DND-41 (cell line): ENCODE measurements around the gene SIDT2.

Experiments used
- ATAC-seq: fragments of 200-7000 bp; cut with Tn5 transposase; 3 replicates; pipeline ENCODE4 v1.9.1; 2021; ENCODE audit warnings: low read depth; ENCODE audit not compliant: insufficient read depth
- DNase-seq: peaks from one replicate; pipeline ENCODE4 v3.0.0-alpha.2; 2020
- H2AFZ ChIP-seq: 2 replicates; pipeline ENCODE4 v1.6.0; 2012; ENCODE audit warnings: low read depth, low read length
- H3K27ac ChIP-seq: 2 replicates; pipeline ENCODE4 v1.5.1; 2012; ENCODE audit warnings: low read length, inconsistent platforms
- H3K27me3 ChIP-seq: fragments of 200-600 bp; sonication (generic); 2 replicates; pipeline ENCODE4 v1.6.0; 2012; ENCODE audit warnings: low read length, mild to moderate bottlenecking, inconsistent platforms; ENCODE audit not compliant: insufficient read depth, poor library complexity
- H3K36me3 ChIP-seq: 2 replicates; pipeline ENCODE4 v1.5.1; 2012; ENCODE audit warnings: low read length, inconsistent platforms; ENCODE audit not compliant: insufficient read depth
- H3K4me1 ChIP-seq: 2 replicates; pipeline ENCODE4 v1.5.1; 2012; ENCODE audit warnings: mild to moderate bottlenecking, low read length; ENCODE audit not compliant: insufficient read depth
- H3K4me2 ChIP-seq: 2 replicates; pipeline ENCODE4 v1.6.0; 2012; ENCODE audit warnings: mild to moderate bottlenecking, moderate library complexity, low read length, inconsistent platforms; ENCODE audit not compliant: insufficient read depth
- H3K4me3 ChIP-seq, 2 experiments: fragments of 200-600 bp in 1 of 2; shearing (Covaris generic) in 1 of 2; 2 replicates each; pipeline ENCODE4 v1.5.1; 2012 to 2016; ENCODE audit warnings: inconsistent platforms in 2 of 2, low read length in 2 of 2, mild to moderate bottlenecking in 2 of 2, low read depth in 1 of 2, moderate library complexity in 1 of 2
- H3K79me2 ChIP-seq: 2 replicates; pipeline ENCODE4 v1.6.0; 2012; ENCODE audit warnings: low read length, inconsistent platforms; ENCODE audit not compliant: insufficient read depth
- H3K9ac ChIP-seq: 2 replicates; pipeline ENCODE4 v1.6.0; 2012; ENCODE audit warnings: low read depth, mild to moderate bottlenecking, inconsistent platforms, low read length, moderate library complexity
- H3K9me3 ChIP-seq: 2 replicates; pipeline ENCODE4 v1.5.1; 2012; ENCODE audit warnings: low read length, moderate library complexity, mild to moderate bottlenecking, inconsistent platforms; ENCODE audit not compliant: insufficient read depth, severe bottlenecking
- H4K20me1 ChIP-seq: 2 replicates; pipeline ENCODE4 v1.6.0; 2012; ENCODE audit warnings: low read length; ENCODE audit not compliant: insufficient read depth
- EZH2 ChIP-seq: IDR thresholded peaks from 3 replicates; pipeline ENCODE4 v1.6.1; 2012; ENCODE audit warnings: borderline replicate concordance, low read depth, mild to moderate bottlenecking, moderate library complexity, low read length, inconsistent platforms; ENCODE audit not compliant: severe bottlenecking
- TF ChIP-seq, protein P1 (sequence below): IDR thresholded peaks from 2 replicates; pipeline ENCODE4 v1.5.1; 2012; ENCODE audit warnings: borderline replicate concordance, low read length, moderate library complexity, mild to moderate bottlenecking; ENCODE audit not compliant: poor library complexity, severe bottlenecking; ENCODE audit errors: extremely low read depth

SIDT2 gene

GRCh38 chr11:117183724-117184349 lies 5.3 kb downstream of the SIDT2 start:
- DNase-seq = no peak
- Histone ChIP-seq H2AFZ (no peak overlapping the region), H3K4me2 (no peak overlapping the region), H3K36me3 (peaks cover 17% of the 10 kb centered on the region), H3K27ac (no peak overlapping the region), H3K9ac (no peak overlapping the region), H4K20me1 (peaks cover 7% of the 10 kb centered on the region; the same call in 1 of the 2 replicates), H3K4me3 (no peak overlapping the region), H3K27me3 (no peaks in the 10 kb centered on the region), H3K79me2 (no peaks in the 10 kb centered on the region), H3K9me3 (no peaks in the 10 kb centered on the region), H3K4me1 (peaks cover 28% of the 10 kb centered on the region)
- no peak for ATAC-seq
- TF ChIP-seq EZH2 = no peak
- TF ChIP-seq, protein P1, sequence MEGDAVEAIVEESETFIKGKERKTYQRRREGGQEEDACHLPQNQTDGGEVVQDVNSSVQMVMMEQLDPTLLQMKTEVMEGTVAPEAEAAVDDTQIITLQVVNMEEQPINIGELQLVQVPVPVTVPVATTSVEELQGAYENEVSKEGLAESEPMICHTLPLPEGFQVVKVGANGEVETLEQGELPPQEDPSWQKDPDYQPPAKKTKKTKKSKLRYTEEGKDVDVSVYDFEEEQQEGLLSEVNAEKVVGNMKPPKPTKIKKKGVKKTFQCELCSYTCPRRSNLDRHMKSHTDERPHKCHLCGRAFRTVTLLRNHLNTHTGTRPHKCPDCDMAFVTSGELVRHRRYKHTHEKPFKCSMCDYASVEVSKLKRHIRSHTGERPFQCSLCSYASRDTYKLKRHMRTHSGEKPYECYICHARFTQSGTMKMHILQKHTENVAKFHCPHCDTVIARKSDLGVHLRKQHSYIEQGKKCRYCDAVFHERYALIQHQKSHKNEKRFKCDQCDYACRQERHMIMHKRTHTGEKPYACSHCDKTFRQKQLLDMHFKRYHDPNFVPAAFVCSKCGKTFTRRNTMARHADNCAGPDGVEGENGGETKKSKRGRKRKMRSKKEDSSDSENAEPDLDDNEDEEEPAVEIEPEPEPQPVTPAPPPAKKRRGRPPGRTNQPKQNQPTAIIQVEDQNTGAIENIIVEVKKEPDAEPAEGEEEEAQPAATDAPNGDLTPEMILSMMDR = no peak

- no peak overlapping the region for H3K27ac ChIP-seq
- H3K27me3 ChIP-seq = no peaks in the 10 kb centered on the region
- no peak overlapping the region for H2AFZ ChIP-seq
- no peak for TF ChIP-seq EZH2
- TF ChIP-seq, protein P1 = no peak
- no peak for DNase-seq
- H3K4me1 ChIP-seq = peaks cover 10% of the 10 kb centered on the region
- H3K4me3 ChIP-seq = no peak overlapping the region
- H3K9ac ChIP-seq = no peak overlapping the region
- H4K20me1 ChIP-seq = no peaks in the 10 kb centered on the region; the same call in 1 of the 2 replicates
- H3K36me3 ChIP-seq = peaks cover 26% of the 10 kb centered on the region
- H3K9me3 ChIP-seq = no peaks in the 10 kb centered on the region
- no peak for ATAC-seq
- no peaks in the 10 kb centered on the region for H3K79me2 ChIP-seq
- H3K4me2 ChIP-seq = no peak overlapping the region
These were observed 7.3 kb downstream of the SIDT2 start for GRCh38 chr11:117185736-117186430.

GRCh38 chr11:117186431-117186761 lies 7.9 kb downstream of the SIDT2 start:
- ATAC-seq = no peak
- Histone ChIP-seq H2AFZ (no peak overlapping the region), H3K9ac (no peak overlapping the region), H3K9me3 (no peaks in the 10 kb centered on the region), H3K27ac (no peak overlapping the region), H3K27me3 (no peaks in the 10 kb centered on the region), H3K4me1 (peaks cover 5% of the 10 kb centered on the region), H3K4me3 (no peak overlapping the region), H3K79me2 (no peaks in the 10 kb centered on the region), H3K4me2 (no peak overlapping the region), H3K36me3 (peaks cover 26% of the 10 kb centered on the region), H4K20me1 (no peaks in the 10 kb centered on the region; the same call in 1 of the 2 replicates)
- no peak for DNase-seq
- TF ChIP-seq EZH2 = no peak
- TF ChIP-seq, protein P1 = no peak
